Endothelial cell of umbilical vein (primary cell): ENCODE data around the gene MFRP. TPM values are rescaled to one million over a fixed set of nuclear protein-coding genes. Genes with fewer than 3 reads are reported as not detected.

Experiments used
- BruUV-seq: library from RNA; stranded (reverse); fragments of 400-500 nt; replicated peaks from 2 replicates; lab custom pipeline; 2021; lab: Mats Ljungman, UMichigan
- CTCF ChIA-PET: fragments of 300-600, 350-600 bp; sonication (Branson Sonifier 250); formaldehyde crosslinking; loops from one replicate; lab custom pipeline; 2021; ENCODE audit warnings: antibody characterized with exemption, inconsistent platforms; lab: Charles Lee
- POLR2A ChIA-PET: fragments of 300-600, 350-600 bp; sonication (Branson Sonifier 250); formaldehyde crosslinking; loops from one replicate; lab custom pipeline; 2021; ENCODE audit warnings: antibody characterized with exemption, inconsistent platforms; lab: Charles Lee
- DNase-seq: peaks from one replicate; pipeline ENCODE4 v3.0.0-alpha.2; 2011; ENCODE audit warnings: low read depth, low spot score
- FAIRE-seq: peaks from 2 replicates; lab custom pipeline; 2011; peaks lifted over from hg19 to GRCh38; lab: Jason Lieb, UNC
- H2AFZ ChIP-seq: 2 replicates; pipeline ENCODE4 v1.6.0; 2012; ENCODE audit warnings: low read depth, low read length, control low read depth, inconsistent platforms
- H3K27ac ChIP-seq: 2 replicates; pipeline ENCODE4 v1.5.1; 2011; ENCODE audit warnings: low read depth, mild to moderate bottlenecking, control low read depth, low read length, moderate library complexity; ENCODE audit not compliant: insufficient read depth
- H3K27me3 ChIP-seq, 2 experiments: 2 replicates each; pipeline versions ENCODE4 v1.6.0 to v1.6.1; 2011; ENCODE audit warnings: low read length in 2 of 2, mixed read lengths in 1 of 2; ENCODE audit not compliant: control insufficient read depth in 2 of 2, insufficient read depth in 2 of 2
- H3K36me3 ChIP-seq, 2 experiments: 2 replicates in 1 of 2; 3 replicates in 1 of 2; pipeline ENCODE4 v1.5.1; 2011; ENCODE audit warnings: low read length in 2 of 2, mild to moderate bottlenecking in 1 of 2, moderate library complexity in 1 of 2; ENCODE audit not compliant: control insufficient read depth in 2 of 2, insufficient read depth in 2 of 2; ENCODE audit errors: extremely low read depth in 1 of 2
- H3K4me1 ChIP-seq: 3 replicates; pipeline ENCODE4 v1.5.1; 2011; ENCODE audit warnings: mild to moderate bottlenecking, low read length; ENCODE audit not compliant: control insufficient read depth, insufficient read depth; ENCODE audit errors: extremely low read depth
- H3K4me2 ChIP-seq: 2 replicates; pipeline ENCODE4 v1.6.1; 2011; ENCODE audit warnings: low read length, control low read depth, mixed read lengths; ENCODE audit not compliant: insufficient read depth
- H3K4me3 ChIP-seq, 3 experiments: fragments of 200-600 bp in 1 of 3; sonication (generic), shearing (Covaris generic) in 1 of 3; replicated peaks in 1 of 3; 2 replicates each; pipeline ENCODE4 v1.5.1; 2011 to 2016; ENCODE audit warnings: control low read depth in 3 of 3, low read length in 3 of 3, mild to moderate bottlenecking in 2 of 3, inconsistent platforms in 1 of 3, low read depth in 1 of 3, moderate library complexity in 1 of 3; ENCODE audit not compliant: insufficient read depth in 1 of 3
- H3K79me2 ChIP-seq: 2 replicates; pipeline ENCODE4 v1.6.0; 2012; ENCODE audit warnings: low read length, inconsistent platforms; ENCODE audit not compliant: control insufficient read depth, insufficient read depth
- H3K9ac ChIP-seq: replicated peaks from 2 replicates; pipeline ENCODE3; 2011; ENCODE audit warnings: low read length, control low read depth; ENCODE audit not compliant: insufficient read depth; ENCODE audit errors: extremely low read depth
- H3K9me1 ChIP-seq: replicated peaks from 3 replicates; pipeline ENCODE4 v1.6.0; 2011; ENCODE audit warnings: mild to moderate bottlenecking, low read length; ENCODE audit not compliant: control insufficient read depth, insufficient read depth; ENCODE audit errors: extremely low read depth
- H3K9me3 ChIP-seq: replicated peaks from 2 replicates; pipeline ENCODE4 v1.5.1; 2012; ENCODE audit warnings: low read length, inconsistent platforms; ENCODE audit not compliant: control insufficient read depth, insufficient read depth
- H4K20me1 ChIP-seq: replicated peaks from 2 replicates; pipeline ENCODE3; 2011; ENCODE audit warnings: mild to moderate bottlenecking, low read length; ENCODE audit not compliant: control insufficient read depth, insufficient read depth; ENCODE audit errors: extremely low read depth
- JUN ChIP-seq: IDR thresholded peaks from 2 replicates; pipeline ENCODE4 v1.6.1; 2011; ENCODE audit warnings: borderline replicate concordance, low read depth; ENCODE audit not compliant: insufficient read length, insufficient read depth
- POLR2A ChIP-seq: IDR thresholded peaks from 2 replicates; pipeline ENCODE4 v1.6.1; 2012; ENCODE audit warnings: low read depth, mild to moderate bottlenecking, control low read depth, low read length
- dilution Hi-C: fragments of 300-500 bp; cut with MboI; formaldehyde crosslinking; loops from one replicate; pipeline ENCODE4 v1.15.0; 2019; ENCODE audit warnings: low sequenced_read_pairs; ENCODE audit not compliant: extremely low pct_ligation_motif_present
- intact Hi-C: fragments of 100-400 bp; cut with micrococcal nuclease; formaldehyde crosslinking; loops from one replicate; pipeline ENCODE4 v1.10.0; 2022
- polyA plus RNA-seq, 4 experiments: library from polyadenylated mRNA; depleted of rRNA in 3 of 4; stranded (reverse) in 3 of 4; unstranded in 1 of 4; fragments of >200 nt; gene quantifications; 2 replicates each; pipeline versions ENCODE4 v1.2.1 to v1.2.3, GENCODE V29; 2011 to 2012; ENCODE audit warnings: missing spikeins in 1 of 4
- total RNA-seq: library from RNA; stranded (reverse); gene quantifications from 2 replicates; pipeline ENCODE4 v1.2.3, GENCODE V29; 2021
- TF ChIP-seq, protein P1 (sequence below), 2 donors: IDR thresholded peaks; 1 replicate in 1 of 2; 2 replicates in 1 of 2; pipeline ENCODE4 v1.5.1; 2011; ENCODE audit warnings: low read length in 2 of 2, mild to moderate bottlenecking in 2 of 2, moderate library complexity in 2 of 2, control low read depth in 1 of 2, inconsistent platforms in 1 of 2, low read depth in 1 of 2; ENCODE audit not compliant: insufficient read depth in 1 of 2; ENCODE audit errors: extremely low read depth in 1 of 2

Gene MFRP
- total and polyA plus RNA-seq, 2 donors (not counting 3 experiments of a cell fraction or from before 2014, with no cell fraction given), result 0.08 TPM; not detected in 1

GRCh38 chr11:119375337-119376196 is 29.1 kb upstream of the MFRP start:
- TF ChIP-seq, protein P1, sequence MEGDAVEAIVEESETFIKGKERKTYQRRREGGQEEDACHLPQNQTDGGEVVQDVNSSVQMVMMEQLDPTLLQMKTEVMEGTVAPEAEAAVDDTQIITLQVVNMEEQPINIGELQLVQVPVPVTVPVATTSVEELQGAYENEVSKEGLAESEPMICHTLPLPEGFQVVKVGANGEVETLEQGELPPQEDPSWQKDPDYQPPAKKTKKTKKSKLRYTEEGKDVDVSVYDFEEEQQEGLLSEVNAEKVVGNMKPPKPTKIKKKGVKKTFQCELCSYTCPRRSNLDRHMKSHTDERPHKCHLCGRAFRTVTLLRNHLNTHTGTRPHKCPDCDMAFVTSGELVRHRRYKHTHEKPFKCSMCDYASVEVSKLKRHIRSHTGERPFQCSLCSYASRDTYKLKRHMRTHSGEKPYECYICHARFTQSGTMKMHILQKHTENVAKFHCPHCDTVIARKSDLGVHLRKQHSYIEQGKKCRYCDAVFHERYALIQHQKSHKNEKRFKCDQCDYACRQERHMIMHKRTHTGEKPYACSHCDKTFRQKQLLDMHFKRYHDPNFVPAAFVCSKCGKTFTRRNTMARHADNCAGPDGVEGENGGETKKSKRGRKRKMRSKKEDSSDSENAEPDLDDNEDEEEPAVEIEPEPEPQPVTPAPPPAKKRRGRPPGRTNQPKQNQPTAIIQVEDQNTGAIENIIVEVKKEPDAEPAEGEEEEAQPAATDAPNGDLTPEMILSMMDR (IDR thresholded peaks at IDR 0.05; ENCODE audit: extremely low read depth in 1 of 2, insufficient read depth in 1 of 2, low read depth in 1 of 2, low read length in 2 of 2), result no peak
- no peak for TF ChIP-seq POLR2A
- TF ChIP-seq JUN, result no peak
- intact Hi-C loops, result no loop called here
- BruUV-seq, result no TSS peak

More at GRCh38 chr11:119375337-119376196, 29.1 kb upstream of the MFRP start:
- Histone ChIP-seq H3K9me3 (no peaks in the 10 kb centered on the region), H3K27ac (no peak overlapping the region), H3K4me3 (no peak overlapping the region), H4K20me1 (no peaks in the 10 kb centered on the region), H3K9ac (no peak overlapping the region), H3K79me2 (no peaks in the 10 kb centered on the region), H2AFZ (no peak overlapping the region), H3K36me3 (no peaks in the 10 kb centered on the region), H3K4me1 (no peaks in the 10 kb centered on the region), H3K4me2 (no peak overlapping the region), H3K27me3 (peaks cover 0 to 4% of the 10 kb centered on the region in 2 experiments), H3K9me1 (no peaks in the 10 kb centered on the region)
- dilution Hi-C loops, result no loop called here
- FAIRE-seq (no peak), DNase-seq (no peak)
- ChIA-PET POLR2A (no interaction called here), CTCF (interaction anchor here (0.9 to 11.7 kb wide), 5 partner anchors 11 to 99 kb away, joined by 3 to 154 read pairs (median 6); partner anchors contain the start of gene C1QTNF5)
